IMR-90 (cell line): ENCODE data around the gene ZNF654. TPM values are rescaled to one million over a fixed set of nuclear protein-coding genes. Genes with fewer than 3 reads are reported as not detected.

Source experiments
- ATAC-seq: fragments of 200-7000 bp; cut with Tn5 transposase; 2 replicates; pipeline ENCODE4 v1.9.1; 2020; ENCODE audit warnings: low read depth, mild to moderate bottlenecking, moderate library complexity
- BruUV-seq: library from RNA; stranded (reverse); fragments of 400-500 nt; replicated peaks from 2 replicates; lab custom pipeline; 2021; lab: Mats Ljungman, UMichigan
- CTCF ChIA-PET: fragments of 300-600 bp; formaldehyde crosslinking; extraction: SDS; loops from one replicate; lab custom pipeline; 2021; ENCODE audit warnings: antibody characterized with exemption; lab: Yijun Ruan, JAX
- POLR2A ChIA-PET: fragments of 300-600 bp; sonication (Branson Sonifier 250); formaldehyde crosslinking; loops from one replicate; lab custom pipeline; 2022; ENCODE audit warnings: antibody characterized with exemption; ENCODE audit not compliant: unreplicated experiment; lab: Charles Lee
- DNase-seq: peaks from one replicate; pipeline ENCODE4 v3.0.0; 2013
- H2AFZ ChIP-seq: replicated peaks from 2 replicates; pipeline ENCODE3; 2013; ENCODE audit warnings: low read length, mild to moderate bottlenecking; ENCODE audit not compliant: poor library complexity
- H2AK5ac ChIP-seq: 2 replicates; pipeline ENCODE4 v1.6.1; 2013; ENCODE audit warnings: low read depth, low read length, inconsistent platforms
- H2AK9ac ChIP-seq: replicated peaks from 2 replicates; pipeline ENCODE3; 2013; ENCODE audit warnings: mild to moderate bottlenecking, low read depth, low read length, moderate library complexity; ENCODE audit not compliant: poor library complexity
- H2BK120ac ChIP-seq: 2 replicates; pipeline ENCODE4 v1.6.1; 2013; ENCODE audit warnings: low read depth, low read length, inconsistent platforms
- H2BK15ac ChIP-seq: 3 replicates; pipeline ENCODE4 v1.6.1; 2013; ENCODE audit warnings: low read depth, low read length, inconsistent platforms
- H2BK20ac ChIP-seq: 2 replicates; pipeline ENCODE4 v1.6.1; 2013; ENCODE audit warnings: low read depth, mild to moderate bottlenecking, inconsistent platforms, low read length, moderate library complexity
- H2BK5ac ChIP-seq: 2 replicates; pipeline ENCODE4 v1.6.1; 2013; ENCODE audit warnings: mild to moderate bottlenecking, low read depth, low read length, inconsistent platforms; ENCODE audit not compliant: poor library complexity, severe bottlenecking
- H3K14ac ChIP-seq: replicated peaks from 2 replicates; pipeline ENCODE4 v1.6.1; 2013; ENCODE audit warnings: low read depth, low read length, inconsistent platforms
- H3K18ac ChIP-seq: 2 replicates; pipeline ENCODE4 v1.6.1; 2013; ENCODE audit warnings: low read depth, low read length, control low read depth
- H3K23ac ChIP-seq: 2 replicates; pipeline ENCODE4 v1.6.1; 2013; ENCODE audit warnings: low read depth, low read length, inconsistent platforms
- H3K27ac ChIP-seq: 2 replicates; pipeline ENCODE4 v1.5.1; 2013; ENCODE audit warnings: mild to moderate bottlenecking, control low read depth, low read length; ENCODE audit not compliant: insufficient read depth
- H3K27me3 ChIP-seq: 2 replicates; pipeline ENCODE4 v1.6.1; 2013; ENCODE audit warnings: low read length; ENCODE audit not compliant: control insufficient read depth, insufficient read depth
- H3K36me3 ChIP-seq: 2 replicates; pipeline ENCODE4 v1.6.1; 2013; ENCODE audit warnings: low read length, mixed read lengths; ENCODE audit not compliant: control insufficient read depth, insufficient read depth
- H3K4ac ChIP-seq: 2 replicates; pipeline ENCODE4 v1.6.1; 2013; ENCODE audit warnings: low read depth, low read length, inconsistent platforms
- H3K4me1 ChIP-seq: 2 replicates; pipeline ENCODE4 v1.6.1; 2013; ENCODE audit warnings: low read length, mixed read lengths; ENCODE audit not compliant: control insufficient read depth, insufficient read depth
- H3K4me2 ChIP-seq: 2 replicates; pipeline ENCODE4 v1.6.1; 2013; ENCODE audit warnings: low read depth, mild to moderate bottlenecking, control low read depth, low read length, moderate library complexity
- H3K4me3 ChIP-seq: 2 replicates; pipeline ENCODE4 v1.5.1; 2013; ENCODE audit warnings: low read depth, mild to moderate bottlenecking, control low read depth, low read length, moderate library complexity; ENCODE audit not compliant: insufficient read depth
- H3K56ac ChIP-seq: 2 replicates; pipeline ENCODE4 v1.6.1; 2013; ENCODE audit warnings: low read length, inconsistent platforms; ENCODE audit not compliant: insufficient read depth; ENCODE audit errors: extremely low read depth
- H3K79me1 ChIP-seq, 2 experiments: 2 replicates each; pipeline ENCODE4 v1.6.1; 2013; ENCODE audit warnings: low read length in 2 of 2, inconsistent platforms in 1 of 2, low read depth in 1 of 2
- H3K9ac ChIP-seq: 2 replicates; pipeline ENCODE4 v1.6.1; 2013; ENCODE audit warnings: low read depth, low read length, control low read depth
- H3K9me1 ChIP-seq: 2 replicates; pipeline ENCODE4 v1.6.1; 2013; ENCODE audit warnings: low read length, inconsistent platforms; ENCODE audit not compliant: insufficient read depth
- H3K9me3 ChIP-seq: 2 replicates; pipeline ENCODE4 v1.6.1; 2013; ENCODE audit warnings: low read length; ENCODE audit not compliant: control insufficient read depth, insufficient read depth
- H4K20me1 ChIP-seq: 2 replicates; pipeline ENCODE4 v1.6.1; 2013; ENCODE audit warnings: low read length, inconsistent platforms; ENCODE audit not compliant: insufficient read depth
- H4K5ac ChIP-seq: 2 replicates; pipeline ENCODE4 v1.6.1; 2013; ENCODE audit warnings: mild to moderate bottlenecking, low read depth, low read length, control low read depth
- H4K8ac ChIP-seq, 2 experiments: 2 replicates each; pipeline ENCODE4 v1.6.1; 2013; ENCODE audit warnings: low read depth in 2 of 2, low read length in 2 of 2, control low read depth in 1 of 2, inconsistent platforms in 1 of 2
- H4K91ac ChIP-seq: 2 replicates; pipeline ENCODE4 v1.6.1; 2013; ENCODE audit warnings: low read depth, low read length, inconsistent platforms; ENCODE audit not compliant: insufficient read depth
- CEBPB ChIP-seq: IDR thresholded peaks from 2 replicates; pipeline ENCODE4 v1.6.1; 2012; ENCODE audit warnings: low read depth, low read length, improper control_type of control experiment
- CTCF ChIP-seq: conservative IDR thresholded peaks from 2 replicates; pipeline ENCODE4 v1.5.1; 2012; ENCODE audit warnings: mild to moderate bottlenecking, low read depth, low read length, improper control_type of control experiment
- WGBS, 2 experiments: methylation state at CpG; one replicate each; pipeline versions ENCODE4 v1.1.5 to v1.1.7; 2013; ENCODE audit warnings: missing lambda C conversion rate in 2 of 2; ENCODE audit not compliant: insufficient read length in 1 of 2; ENCODE audit errors: extremely low coverage in 2 of 2; 5-methylcytosine and 5-hydroxymethylcytosine counted together
- dilution Hi-C: fragments of 300-500 bp; cut with HindIII; formaldehyde crosslinking; loops from one replicate; pipeline ENCODE4 v1.14.3; 2018; ENCODE audit warnings: low sequenced_read_pairs; ENCODE audit not compliant: unreplicated experiment
- in situ Hi-C: fragments of 300-500 bp; cut with MboI; formaldehyde crosslinking; loops from 3 replicates; pipeline ENCODE4 v1.14.3; 2019; ENCODE audit warnings: low sequenced_read_pairs, inconsistent platforms, mixed read lengths
- intact Hi-C: fragments of 100-400 bp; cut with micrococcal nuclease; formaldehyde crosslinking; loops from 2 replicates; pipeline ENCODE4 v1.10.0; 2022
- polyA plus RNA-seq, 3 experiments: library from polyadenylated mRNA; depleted of rRNA; stranded (reverse); fragments of >200 nt; gene quantifications; 2 replicates each; pipeline ENCODE4 v1.2.3, GENCODE V29; 2012; ENCODE audit warnings: low replicate concordance in 1 of 3
- total RNA-seq: library from RNA; depleted of rRNA; stranded (reverse); fragments of >200 nt; gene quantifications from 2 replicates; pipeline ENCODE4 v1.2.3, GENCODE V29; 2012

Gene ZNF654
- total and polyA plus RNA-seq, 2 of the 4 experiments (the other 2 are of a cell fraction), result 3.3 to 11.5 TPM

DNA sequence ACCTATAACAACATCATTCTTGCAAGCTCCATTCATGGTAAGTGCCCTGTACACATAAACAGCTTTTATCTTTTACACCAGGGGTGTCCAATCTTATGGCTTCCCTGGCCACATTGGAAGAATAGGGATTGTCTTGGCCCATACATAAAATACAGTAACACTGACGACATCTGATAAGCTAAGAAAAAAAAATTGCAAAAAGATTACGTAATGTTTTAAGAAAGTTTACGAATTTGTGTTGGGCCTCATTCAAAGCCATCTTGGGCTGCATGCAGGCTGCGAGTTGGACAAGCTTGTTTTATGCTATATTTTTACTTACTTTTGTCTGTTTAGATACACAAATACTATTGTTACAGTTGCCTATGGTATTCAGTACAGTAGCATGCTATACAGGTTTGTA, 31.6 kb downstream of the ZNF654 start:
- peak; percentile 58 for TF ChIP-seq CEBPB
- TF ChIP-seq CTCF, result no peak
- Histone ChIP-seq H4K20me1 (no peaks in the 10 kb centered on the region; the same call in 1 of the 2 replicates), H2BK5ac (no peak overlapping the region), H3K79me1 (peaks cover 23% of the 10 kb centered on the region in 2 experiments), H3K4me1 (no peaks in the 10 kb centered on the region), H2AK5ac (no peak overlapping the region), H2BK15ac (no peak overlapping the region), H4K5ac (no peak overlapping the region), H3K27ac (no peak overlapping the region), H3K23ac (no peak overlapping the region), H3K9me1 (no peaks in the 10 kb centered on the region), H3K9ac (no peak overlapping the region), H3K27me3 (no peaks in the 10 kb centered on the region), H3K4me3 (no peak overlapping the region), H2BK20ac (no peak overlapping the region), H4K8ac (no peak overlapping the region), H3K56ac (no peak overlapping the region), H2AK9ac (no peak overlapping the region), H3K18ac (no peak overlapping the region), H4K91ac (no peak overlapping the region), H2AFZ (no peak overlapping the region), H3K14ac (no peak overlapping the region), H3K4ac (no peak overlapping the region), H3K4me2 (no peak overlapping the region), H3K36me3 (peaks cover 7% of the 10 kb centered on the region; the same call in 1 of the 2 replicates), H3K9me3 (no peaks in the 10 kb centered on the region), H2BK120ac (no peak overlapping the region)
- CTCF ChIA-PET, result interaction anchor here (0.7 to 1.8 kb wide), 2 partner anchors 17 to 22 kb away, joined by 3 to 6 read pairs; no protein-coding TSS in a partner anchor
- no CpG with 5 or more reads among the region's 4 CpGs for WGBS, 2 experiments
- BruUV-seq, result no TSS peak
- DNase-seq (no peak), ATAC-seq (no peak)
- dilution Hi-C loops (no loop called here), in situ Hi-C loops (no loop called here), intact Hi-C loops (no loop called here)
- POLR2A ChIA-PET, result no interaction called here
